Suprapubic skin (tissue), 4 donors: Measurements from ENCODE around the gene DUS1L. TPM values are rescaled to one million over a fixed set of nuclear protein-coding genes. Genes with fewer than 3 reads are reported as not detected.

Experiments used
- DNase-seq, 2 donors: peaks; one replicate each; pipeline ENCODE4 v3.0.0-alpha.2; 2019; ENCODE audit warnings: low spot score in 2 of 2
- H3K27ac ChIP-seq: fragments of 200-600 bp; sonication (generic); one replicate; pipeline ENCODE4 v1.5.1; 2019
- H3K27me3 ChIP-seq: fragments of 200-600 bp; sonication (generic); one replicate; pipeline ENCODE4 v1.5.1; 2019
- H3K36me3 ChIP-seq: fragments of 200-600 bp; sonication (generic); one replicate; pipeline ENCODE4 v1.5.1; 2019
- H3K4me1 ChIP-seq: fragments of 200-600 bp; sonication (generic); one replicate; pipeline ENCODE4 v1.5.1; 2019
- H3K4me3 ChIP-seq: fragments of 200-600 bp; sonication (generic); one replicate; pipeline ENCODE4 v1.5.1; 2019; ENCODE audit warnings: mild to moderate bottlenecking
- H3K9me3 ChIP-seq: fragments of 200-600 bp; sonication (generic); one replicate; pipeline ENCODE4 v1.5.1; 2019
- CTCF ChIP-seq, 2 donors: fragments of 200-600 bp in 1 of 2; fragments of 450-650 bp in 1 of 2; sonication (generic) in 1 of 2; IDR thresholded peaks; one replicate each; pipeline ENCODE4 v1.5.1; 2016 to 2019; ENCODE audit warnings: antibody characterized with exemption in 2 of 2, mild to moderate bottlenecking in 1 of 2, moderate library complexity in 1 of 2
- EP300 ChIP-seq: sonication (generic); formaldehyde crosslinking; IDR thresholded peaks from one replicate; pipeline ENCODE4 v1.6.1; 2017; ENCODE audit warnings: antibody characterized with exemption
- POLR2A ChIP-seq, 2 donors: fragments of 450-650 bp; IDR thresholded peaks; one replicate each; pipeline ENCODE4 v1.6.1; 2017; ENCODE audit warnings: antibody characterized with exemption in 2 of 2, mild to moderate bottlenecking in 2 of 2, moderate library complexity in 2 of 2
- POLR2AphosphoS5 ChIP-seq, 3 donors: sonication (generic); formaldehyde crosslinking; IDR thresholded peaks; one replicate each; pipeline ENCODE4 v1.6.1; 2017; ENCODE audit warnings: antibody characterized with exemption in 3 of 3
- WGBS: methylation state at CpG from one replicate; pipeline ENCODE4 v1.1.5; 2018; 5-methylcytosine and 5-hydroxymethylcytosine counted together
- total RNA-seq, 4 donors: library from RNA; depleted of rRNA; stranded (reverse); fragments of >200 nt; gene quantifications; one replicate each; pipeline ENCODE4 v1.1.0, GENCODE V29; 2016

DUS1L gene
- total RNA-seq, 4 donors from 2014 or later = 79.3 to 176 (median 108) TPM

GRCh38 chr17:82084373-82085030 is 18.9 kb upstream of the DUS1L start:
- Histone ChIP-seq H3K9me3 (no peaks in the 10 kb centered on the region), H3K4me3 (no peak overlapping the region), H3K27ac (no peak overlapping the region), H3K4me1 (no peaks in the 10 kb centered on the region), H3K36me3 (peaks cover 100% of the 10 kb centered on the region), H3K27me3 (no peaks in the 10 kb centered on the region)
- DNase-seq = no peak
- TF ChIP-seq CTCF (IDR thresholded peaks at IDR 0.05) (no peak), POLR2AphosphoS5 (IDR thresholded peaks at IDR 0.05) (no peak), EP300 (no peak), POLR2A (IDR thresholded peaks at IDR 0.05) (no peak)
- WGBS = 95% methylated on average over 23 of the region's 31 CpGs

- Histone ChIP-seq H3K36me3 (peaks cover 100% of the 10 kb centered on the region), H3K4me1 (no peaks in the 10 kb centered on the region), H3K27me3 (no peaks in the 10 kb centered on the region), H3K4me3 (no peak overlapping the region), H3K27ac (no peak overlapping the region), H3K9me3 (no peaks in the 10 kb centered on the region)
- WGBS = 89% methylated on average over 14 of the region's 55 CpGs
- no peak for DNase-seq
- TF ChIP-seq CTCF (IDR thresholded peaks at IDR 0.05) (no peak), POLR2AphosphoS5 (IDR thresholded peaks at IDR 0.05) (no peak), EP300 (no peak), POLR2A (IDR thresholded peaks at IDR 0.05) (no peak)
These were observed 18.1 kb upstream of the DUS1L start for GRCh38 chr17:82083533-82084359.

- DNase-seq = no peak
- peaks cover 99% of the 10 kb centered on the region for H3K36me3 ChIP-seq
- no peak overlapping the region for H3K4me3 ChIP-seq
- H3K27ac ChIP-seq = no peak overlapping the region
- no peak for TF ChIP-seq CTCF (IDR thresholded peaks at IDR 0.05)
- no peak for TF ChIP-seq POLR2AphosphoS5 (IDR thresholded peaks at IDR 0.05)
- no peak for TF ChIP-seq EP300
- no peak for TF ChIP-seq POLR2A (IDR thresholded peaks at IDR 0.05)
- H3K9me3 ChIP-seq = no peaks in the 10 kb centered on the region
- H3K4me1 ChIP-seq = peaks cover 4% of the 10 kb centered on the region
- WGBS = 80% methylated on average over 3 of the region's 24 CpGs
- no peaks in the 10 kb centered on the region for H3K27me3 ChIP-seq
These were observed 17.4 kb upstream of the DUS1L start for GRCh38 chr17:82083009-82083408.

GRCh38 chr17:82082456-82082855 is 16.9 kb upstream of the DUS1L start:
- H3K4me3 ChIP-seq = no peak overlapping the region
- H3K4me1 ChIP-seq = peaks cover 4% of the 10 kb centered on the region
- H3K27ac ChIP-seq = no peak overlapping the region
- TF ChIP-seq EP300 (no peak), CTCF (IDR thresholded peaks at IDR 0.05) (no peak), POLR2AphosphoS5 (IDR thresholded peaks at IDR 0.05) (no peak), POLR2A (IDR thresholded peaks at IDR 0.05) (no peak)
- WGBS = 90% methylated on average over 6 of the region's 19 CpGs
- no peaks in the 10 kb centered on the region for H3K27me3 ChIP-seq
- no peaks in the 10 kb centered on the region for H3K9me3 ChIP-seq
- H3K36me3 ChIP-seq = peaks cover 93% of the 10 kb centered on the region
- no peak for DNase-seq

- WGBS = 100% methylated on average over 1 of the region's 22 CpGs
- TF ChIP-seq EP300 (no peak), CTCF (IDR thresholded peaks at IDR 0.05) (no peak), POLR2A (IDR thresholded peaks at IDR 0.05) (no peak), POLR2AphosphoS5 (IDR thresholded peaks at IDR 0.05) (no peak)
- peaks cover 88% of the 10 kb centered on the region for H3K36me3 ChIP-seq
These were observed 16.4 kb upstream of the DUS1L start for GRCh38 chr17:82081966-82082365.

More at GRCh38 chr17:82081966-82082365, 16.4 kb upstream of the DUS1L start:
- Histone ChIP-seq H3K4me3 (no peak overlapping the region), H3K4me1 (peaks cover 4% of the 10 kb centered on the region), H3K9me3 (no peaks in the 10 kb centered on the region), H3K27ac (no peak overlapping the region), H3K27me3 (no peaks in the 10 kb centered on the region)
- DNase-seq = no peak
